Calu3 (cell line): Measurements from ENCODE around the gene RETREG1. TPM values are rescaled to one million over a fixed set of nuclear protein-coding genes. Genes with fewer than 3 reads are reported as not detected.

Experiments used
- BruUV-seq: library from RNA; stranded (reverse); fragments of 400-500 nt; replicated peaks from 2 replicates; lab custom pipeline; 2021; lab: Mats Ljungman, UMichigan
- CTCF ChIA-PET: fragments of 300-600 bp; sonication (Branson Sonifier 250); formaldehyde crosslinking; loops from one replicate; lab custom pipeline; 2022; ENCODE audit warnings: antibody characterized with exemption; lab: Charles Lee
- DNase-seq: peaks from one replicate; pipeline ENCODE4 v3.0.0; 2022
- H3K27ac Mint-ChIP-seq: one replicate; pipeline ENCODE4 v1.8.0; 2022; ENCODE audit warnings: mixed read lengths; ENCODE audit not compliant: unreplicated experiment
- H3K27me3 Mint-ChIP-seq: one replicate; pipeline ENCODE4 v1.8.0; 2022; ENCODE audit warnings: mixed read lengths; ENCODE audit not compliant: unreplicated experiment
- H3K36me3 Mint-ChIP-seq: one replicate; pipeline ENCODE4 v1.8.0; 2022; ENCODE audit warnings: mild to moderate bottlenecking, moderate library complexity, mixed read lengths; ENCODE audit not compliant: insufficient read depth, unreplicated experiment
- H3K4me1 Mint-ChIP-seq: one replicate; pipeline ENCODE4 v1.8.0; 2022; ENCODE audit warnings: mild to moderate bottlenecking, low read depth, mixed read lengths; ENCODE audit not compliant: unreplicated experiment
- H3K4me3 Mint-ChIP-seq: one replicate; pipeline ENCODE4 v1.8.0; 2022; ENCODE audit warnings: mild to moderate bottlenecking, low read depth, moderate library complexity, mixed read lengths; ENCODE audit not compliant: unreplicated experiment
- H3K9me3 Mint-ChIP-seq: one replicate; pipeline ENCODE4 v1.8.0; 2022; ENCODE audit warnings: low read depth, mixed read lengths; ENCODE audit not compliant: unreplicated experiment
- intact Hi-C: fragments of 100-400 bp; cut with micrococcal nuclease; formaldehyde crosslinking; loops from one replicate; pipeline ENCODE4 v1.10.0; 2022; ENCODE audit not compliant: unreplicated experiment
- total RNA-seq: library from RNA; stranded (reverse); gene quantifications from 2 replicates; pipeline ENCODE4 v1.2.3, GENCODE V29; 2022
- TF ChIP-seq, protein P1 (sequence below): fragments of 200-600 bp; IDR thresholded peaks from one replicate; pipeline ENCODE4 v1.8.0; 2022; ENCODE audit warnings: antibody characterized with exemption; ENCODE audit not compliant: unreplicated experiment

Gene RETREG1
- total RNA-seq, 1 experiment from 2014 or later: 12.0 TPM

DNA sequence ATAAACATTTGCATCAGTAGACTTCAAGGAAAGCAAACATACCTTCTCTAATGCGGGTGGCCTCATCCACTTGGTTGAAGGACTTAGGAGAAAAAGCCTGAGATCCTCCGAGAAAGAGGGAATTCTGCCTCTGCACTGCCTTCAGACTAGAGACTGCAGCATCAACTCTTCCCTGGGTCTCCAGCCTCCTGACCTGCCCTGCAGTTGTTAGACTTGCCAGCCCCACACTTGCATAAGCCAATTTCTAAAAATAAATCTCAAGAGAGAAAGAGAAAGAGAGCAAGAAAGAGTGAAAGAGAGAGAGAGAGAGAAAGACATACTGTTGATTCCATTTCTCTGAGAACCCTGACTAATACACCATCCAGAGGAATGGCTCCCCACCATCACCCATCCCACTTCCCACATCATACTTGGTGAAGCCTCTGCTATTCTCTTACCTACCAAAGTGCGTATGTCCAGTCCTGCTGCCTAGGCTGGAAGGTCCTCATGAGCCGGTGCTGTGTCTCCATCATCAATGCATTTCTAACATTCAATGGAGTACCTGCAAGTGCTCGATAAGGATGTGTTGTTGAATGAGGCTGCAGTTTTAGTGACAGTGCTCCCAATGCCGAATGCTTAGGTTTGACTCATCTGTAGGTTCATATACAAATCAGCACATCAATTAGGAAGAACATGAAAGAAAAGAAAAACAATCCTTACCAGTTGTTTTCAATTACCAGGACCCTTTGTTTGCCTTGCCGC lies 186.3 kb downstream of the RETREG1 start:
- DNase-seq: no peak
- peaks cover 79% of the 10 kb centered on the region for H3K27me3 Mint-ChIP-seq
- intact Hi-C loops: no loop called here

DNA sequence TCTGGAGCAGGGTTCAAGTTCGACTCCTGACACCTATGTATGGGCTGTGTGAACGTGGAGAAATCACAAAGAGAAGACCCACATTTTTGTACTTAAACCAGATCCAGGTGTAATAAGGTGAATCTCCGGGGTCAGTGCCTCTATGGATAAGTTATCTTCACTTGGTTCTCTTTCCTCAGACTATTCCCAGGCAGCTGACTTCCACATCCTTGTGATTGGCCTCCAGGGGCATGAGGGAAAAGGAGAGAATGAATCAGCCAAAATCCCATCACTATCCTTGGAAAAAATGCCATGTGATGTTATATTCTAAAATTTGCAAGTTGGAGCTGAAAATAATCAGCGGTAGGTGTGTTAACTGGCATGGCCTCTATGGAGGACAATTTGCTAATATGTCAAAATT lies 188.4 kb downstream of the RETREG1 start:
- CTCF ChIA-PET: no interaction called here
- Mint-ChIP-seq H3K27ac (no peak overlapping the region), H3K9me3 (no peaks in the 10 kb centered on the region), H3K36me3 (no peaks in the 10 kb centered on the region), H3K27me3 (peaks cover 74% of the 10 kb centered on the region), H3K4me3 (no peak overlapping the region), H3K4me1 (no peaks in the 10 kb centered on the region)
- intact Hi-C loops: no loop called here
- TF ChIP-seq, protein P1, sequence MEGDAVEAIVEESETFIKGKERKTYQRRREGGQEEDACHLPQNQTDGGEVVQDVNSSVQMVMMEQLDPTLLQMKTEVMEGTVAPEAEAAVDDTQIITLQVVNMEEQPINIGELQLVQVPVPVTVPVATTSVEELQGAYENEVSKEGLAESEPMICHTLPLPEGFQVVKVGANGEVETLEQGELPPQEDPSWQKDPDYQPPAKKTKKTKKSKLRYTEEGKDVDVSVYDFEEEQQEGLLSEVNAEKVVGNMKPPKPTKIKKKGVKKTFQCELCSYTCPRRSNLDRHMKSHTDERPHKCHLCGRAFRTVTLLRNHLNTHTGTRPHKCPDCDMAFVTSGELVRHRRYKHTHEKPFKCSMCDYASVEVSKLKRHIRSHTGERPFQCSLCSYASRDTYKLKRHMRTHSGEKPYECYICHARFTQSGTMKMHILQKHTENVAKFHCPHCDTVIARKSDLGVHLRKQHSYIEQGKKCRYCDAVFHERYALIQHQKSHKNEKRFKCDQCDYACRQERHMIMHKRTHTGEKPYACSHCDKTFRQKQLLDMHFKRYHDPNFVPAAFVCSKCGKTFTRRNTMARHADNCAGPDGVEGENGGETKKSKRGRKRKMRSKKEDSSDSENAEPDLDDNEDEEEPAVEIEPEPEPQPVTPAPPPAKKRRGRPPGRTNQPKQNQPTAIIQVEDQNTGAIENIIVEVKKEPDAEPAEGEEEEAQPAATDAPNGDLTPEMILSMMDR: no peak
- no TSS peak for BruUV-seq
- no peak for DNase-seq

More for the DNA sequence above, 186.3 kb downstream of the RETREG1 start:
- Mint-ChIP-seq H3K27ac (no peak overlapping the region), H3K9me3 (no peaks in the 10 kb centered on the region), H3K4me3 (no peak overlapping the region), H3K4me1 (no peaks in the 10 kb centered on the region), H3K36me3 (no peaks in the 10 kb centered on the region)
- TF ChIP-seq, protein P1: no peak
- CTCF ChIA-PET: no interaction called here
- no TSS peak for BruUV-seq

DNA sequence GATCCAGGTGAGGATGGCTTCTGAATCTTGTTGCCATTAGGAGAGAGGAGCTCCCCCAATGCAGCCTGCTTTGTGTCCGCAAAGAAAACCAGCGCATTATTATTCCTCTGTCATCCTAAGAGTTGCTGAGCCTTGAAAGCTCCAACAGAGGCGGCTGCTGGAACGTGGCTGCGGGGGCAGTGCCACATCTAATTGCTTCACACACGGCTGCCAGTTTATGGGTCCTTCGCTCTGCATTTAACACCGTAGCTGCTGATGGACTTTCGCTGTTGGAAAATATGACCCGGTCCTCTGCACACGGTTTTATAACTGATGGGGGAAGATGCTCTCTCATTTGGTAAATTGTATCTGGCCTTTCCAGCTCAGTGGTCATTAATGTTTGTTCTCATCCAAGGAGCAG lies 189.2 kb downstream of the RETREG1 start:
- peaks cover 74% of the 10 kb centered on the region for H3K27me3 Mint-ChIP-seq
- H3K36me3 Mint-ChIP-seq: no peaks in the 10 kb centered on the region
- H3K4me3 Mint-ChIP-seq: no peak overlapping the region
- TF ChIP-seq, protein P1: no peak
- intact Hi-C loops: no loop called here
- no peak for DNase-seq
- H3K4me1 Mint-ChIP-seq: no peaks in the 10 kb centered on the region
- CTCF ChIA-PET: no interaction called here
- H3K9me3 Mint-ChIP-seq: no peaks in the 10 kb centered on the region
- H3K27ac Mint-ChIP-seq: no peak overlapping the region
- no TSS peak for BruUV-seq

Other genes with a start within 250 kb of the RETREG1 start
- gene ZNF622, start 151.2 kb downstream of the RETREG1 start, total RNA-seq: 28.6 and 31.5 TPM in 2 replicates